Caco-2 (cell line): ENCODE results near the gene NDC80. TPM values are rescaled to one million over a fixed set of nuclear protein-coding genes. Genes with fewer than 3 reads are reported as not detected.
"Not testable (repeated sequence)": the region's sequence is repeated elsewhere in the genome, so short reads cannot be mapped to it uniquely, and the experiment has no call there.

Experiments
- BruUV-seq: library from RNA; stranded (reverse); fragments of 400-500 nt; replicated peaks from 2 replicates; lab custom pipeline; 2021; lab: Mats Ljungman, UMichigan
- CTCF ChIA-PET: fragments of 300-600 bp; sonication (Branson Sonifier 250); formaldehyde crosslinking; loops from one replicate; lab custom pipeline; 2022; ENCODE audit warnings: antibody characterized with exemption; lab: Charles Lee
- POLR2A ChIA-PET: fragments of 300-600 bp; sonication (Branson Sonifier 250); formaldehyde crosslinking; loops from one replicate; lab custom pipeline; 2022; ENCODE audit warnings: antibody characterized with exemption; lab: Charles Lee
- DNase-seq, 2 experiments: peaks; one replicate each; pipeline versions ENCODE4 v3.0.0 to v3.0.0-alpha.2; 2020 to 2022
- H3K27me3 ChIP-seq: replicated peaks from 2 replicates; pipeline ENCODE4 v1.6.0; 2011; ENCODE audit warnings: low read length; ENCODE audit not compliant: control insufficient read depth, insufficient read depth
- H3K36me3 ChIP-seq: 2 replicates; pipeline ENCODE4 v1.5.1; 2011; ENCODE audit warnings: low read length; ENCODE audit not compliant: control insufficient read depth, insufficient read depth
- H3K4me1 ChIP-seq: fragments of 250-450 bp; sonication (Bioruptor Pico); 2 replicates; pipeline ENCODE4 v1.5.1; 2020; ENCODE audit warnings: mild to moderate bottlenecking
- H3K4me3 ChIP-seq: 2 replicates; pipeline ENCODE4 v1.5.1; 2011; ENCODE audit warnings: low read depth, mild to moderate bottlenecking, control low read depth, low read length
- H3K9me3 ChIP-seq: fragments of 250-450 bp; sonication (Bioruptor Pico); 2 replicates; pipeline ENCODE4 v1.5.1; 2020; ENCODE audit warnings: mild to moderate bottlenecking, moderate library complexity
- H3K27ac Mint-ChIP-seq: one replicate; pipeline ENCODE4 v1.8.0; 2022; ENCODE audit warnings: mixed read lengths; ENCODE audit not compliant: unreplicated experiment
- H3K27me3 Mint-ChIP-seq: one replicate; pipeline ENCODE4 v1.8.0; 2022; ENCODE audit warnings: mixed read lengths; ENCODE audit not compliant: insufficient read depth, unreplicated experiment
- H3K36me3 Mint-ChIP-seq: one replicate; pipeline ENCODE4 v1.8.0; 2022; ENCODE audit warnings: mild to moderate bottlenecking, mixed read lengths; ENCODE audit not compliant: insufficient read depth, unreplicated experiment
- H3K4me1 Mint-ChIP-seq: one replicate; pipeline ENCODE4 v1.8.0; 2022; ENCODE audit warnings: low read depth, mixed read lengths; ENCODE audit not compliant: unreplicated experiment
- H3K4me3 Mint-ChIP-seq: one replicate; pipeline ENCODE4 v1.8.0; 2022; ENCODE audit warnings: mild to moderate bottlenecking, moderate library complexity, mixed read lengths; ENCODE audit not compliant: unreplicated experiment
- H3K9me3 Mint-ChIP-seq: one replicate; pipeline ENCODE4 v1.8.0; 2022; ENCODE audit warnings: mixed read lengths; ENCODE audit not compliant: unreplicated experiment
- CTCF ChIP-seq, 2 experiments: fragments of 200-600 bp in 1 of 2; IDR thresholded peaks; 1 replicate in 1 of 2; 2 replicates in 1 of 2; pipeline versions ENCODE4 v1.5.1 to v1.8.0; 2011 to 2022; ENCODE audit warnings: antibody characterized with exemption in 1 of 2, control low read depth in 1 of 2, inconsistent platforms in 1 of 2, low read depth in 1 of 2, low read length in 1 of 2, mild to moderate bottlenecking in 1 of 2, moderate library complexity in 1 of 2; ENCODE audit not compliant: insufficient read depth in 1 of 2, severe bottlenecking in 1 of 2, unreplicated experiment in 1 of 2
- intact Hi-C: fragments of 100-400 bp; cut with micrococcal nuclease; formaldehyde crosslinking; loops from one replicate; pipeline ENCODE4 v1.10.0; 2022; ENCODE audit not compliant: unreplicated experiment
- total RNA-seq: library from RNA; stranded (reverse); gene quantifications from 2 replicates; pipeline ENCODE4 v1.2.3, GENCODE V29; 2022

The NDC80 gene
- total RNA-seq, 1 experiment from 2014 or later = 52.6 TPM

- DNase-seq = not testable (repeated sequence)
Observed at GRCh38 chr18:2541925-2542563, 29.3 kb upstream of the NDC80 start.

GRCh38 chr18:2545155-2545554, 26.2 kb upstream of the NDC80 start:
- TF ChIP-seq CTCF (IDR thresholded peaks at IDR 0.05; ENCODE audit: insufficient read depth in 1 of 2, low read depth in 1 of 2, low read length in 1 of 2, severe bottlenecking in 1 of 2, unreplicated experiment in 1 of 2) = no peak
- no peaks in the 10 kb centered on the region for H3K9me3 ChIP-seq
- POLR2A ChIA-PET = no interaction called here
- Mint-ChIP-seq H3K36me3 (peaks cover 15% of the 10 kb centered on the region), H3K9me3 (no peaks in the 10 kb centered on the region), H3K27ac (no peak overlapping the region), H3K4me3 (no peak overlapping the region), H3K4me1 (no peaks in the 10 kb centered on the region), H3K27me3 (no peaks in the 10 kb centered on the region)
- BruUV-seq = no TSS peak
- intact Hi-C loops = loop anchor here (5.0 to 10.0 kb wide), 5 partner anchors 323 to 1680 kb away; no protein-coding TSS in a partner anchor
- H3K36me3 ChIP-seq = no peaks in the 10 kb centered on the region
- no peak for DNase-seq
- H3K4me1 ChIP-seq = no peaks in the 10 kb centered on the region
- CTCF ChIA-PET = no interaction called here
- H3K27me3 ChIP-seq = no peaks in the 10 kb centered on the region
- H3K4me3 ChIP-seq = no peak overlapping the region

More at GRCh38 chr18:2541925-2542563, 29.3 kb upstream of the NDC80 start:
- H3K27me3 ChIP-seq, BruUV-seq, H3K4me1 Mint-ChIP-seq, H3K27ac Mint-ChIP-seq, POLR2A ChIA-PET, H3K4me1 ChIP-seq, H3K4me3 Mint-ChIP-seq, H3K4me3 ChIP-seq, H3K36me3 ChIP-seq, H3K9me3 Mint-ChIP-seq, H3K36me3 Mint-ChIP-seq, H3K9me3 ChIP-seq, H3K27me3 Mint-ChIP-seq: not testable (repeated sequence)
- intact Hi-C loops = loop anchor here (1.0 to 10.0 kb wide), 6 partner anchors 437 to 1677 kb away; no protein-coding TSS in a partner anchor
- TF ChIP-seq CTCF (IDR thresholded peaks at IDR 0.05; ENCODE audit: insufficient read depth in 1 of 2, low read depth in 1 of 2, low read length in 1 of 2, severe bottlenecking in 1 of 2, unreplicated experiment in 1 of 2) = peak; percentile 50 to 58
- CTCF ChIA-PET = interaction anchor here (0.5 to 1.2 kb wide), 15 partner anchors 14 to 878 kb away, joined by 3 to 8 read pairs (median 3); no protein-coding TSS in a partner anchor

GRCh38 chr18:2547477-2548087, 23.8 kb upstream of the NDC80 start:
- no peaks in the 10 kb centered on the region for H3K9me3 ChIP-seq
- no peaks in the 10 kb centered on the region for H3K36me3 ChIP-seq
- intact Hi-C loops = loop anchor here (5.0 to 10.0 kb wide), 5 partner anchors 325 to 1683 kb away; no protein-coding TSS in a partner anchor
- Mint-ChIP-seq H3K36me3 (peaks cover 20% of the 10 kb centered on the region), H3K27me3 (no peaks in the 10 kb centered on the region), H3K4me1 (no peaks in the 10 kb centered on the region), H3K27ac (no peak overlapping the region), H3K9me3 (no peaks in the 10 kb centered on the region), H3K4me3 (no peak overlapping the region)
- no TSS peak for BruUV-seq
- peak; percentile 33 to 39 for TF ChIP-seq CTCF (IDR thresholded peaks at IDR 0.05; ENCODE audit: insufficient read depth in 1 of 2, low read depth in 1 of 2, low read length in 1 of 2, severe bottlenecking in 1 of 2, unreplicated experiment in 1 of 2)
- POLR2A ChIA-PET = no interaction called here
- CTCF ChIA-PET = interaction anchor here (0.6 to 1.0 kb wide), 5 partner anchors 102 to 962 kb away, joined by 3 to 6 read pairs (median 3); no protein-coding TSS in a partner anchor
- H3K4me3 ChIP-seq = no peak overlapping the region
- H3K27me3 ChIP-seq = no peaks in the 10 kb centered on the region
- no peaks in the 10 kb centered on the region for H3K4me1 ChIP-seq
- peak in 1 of 2 experiments; percentile 23 for DNase-seq
